Neural crest cell (in vitro differentiated cells): ENCODE measurements around the gene JPT2. TPM values are rescaled to one million over a fixed set of nuclear protein-coding genes. Genes with fewer than 3 reads are reported as not detected.

Experiments
- DNase-seq: peaks from one replicate; pipeline ENCODE4 v3.0.0; 2021; ENCODE audit warnings: low read depth, mixed read lengths, low spot score
- H3K27ac Mint-ChIP-seq: one replicate; pipeline ENCODE4 v1.8.0; 2021; ENCODE audit warnings: mild to moderate bottlenecking, mixed read lengths; ENCODE audit not compliant: unreplicated experiment
- H3K27me3 Mint-ChIP-seq: 2 replicates; pipeline ENCODE4 v1.8.0; 2021; ENCODE audit warnings: low read depth, mild to moderate bottlenecking, mixed read lengths
- H3K36me3 Mint-ChIP-seq: 2 replicates; pipeline ENCODE4 v1.8.0; 2021; ENCODE audit warnings: low read depth, mild to moderate bottlenecking, mixed read lengths
- H3K4me1 Mint-ChIP-seq: 2 replicates; pipeline ENCODE4 v1.8.0; 2021; ENCODE audit warnings: mixed read lengths
- H3K4me3 Mint-ChIP-seq: one replicate; pipeline ENCODE4 v1.8.0; 2021; ENCODE audit warnings: mild to moderate bottlenecking, mixed read lengths
- H3K9me3 Mint-ChIP-seq: 2 replicates; pipeline ENCODE4 v1.8.0; 2021; ENCODE audit warnings: mixed read lengths
- CTCF ChIP-seq: fragments of 200-600 bp; sonication (generic); conservative IDR thresholded peaks from 2 replicates; pipeline ENCODE4 v1.5.0; 2021; ENCODE audit warnings: antibody characterized with exemption, mild to moderate bottlenecking
- total RNA-seq: library from RNA; stranded (reverse); gene quantifications from 2 replicates; pipeline ENCODE4 v1.2.1, GENCODE V29; 2021

Gene JPT2
- total RNA-seq, 1 donor from 2014 or later = 247 TPM

- no peaks in the 10 kb centered on the region for H3K9me3 Mint-ChIP-seq
- no peaks in the 10 kb centered on the region for H3K27me3 Mint-ChIP-seq
- no peak overlapping the region for H3K27ac Mint-ChIP-seq
- DNase-seq = no peak
- no peak overlapping the region for H3K4me3 Mint-ChIP-seq
- no peak for TF ChIP-seq CTCF
- peaks cover 4% of the 10 kb centered on the region for H3K4me1 Mint-ChIP-seq
- H3K36me3 Mint-ChIP-seq = peaks cover 13% of the 10 kb centered on the region
Measured at GRCh38 chr16:1639860-1640259, 38.2 kb upstream of the JPT2 start.

- Mint-ChIP-seq H3K9me3 (no peaks in the 10 kb centered on the region), H3K4me1 (peaks cover 4% of the 10 kb centered on the region), H3K27me3 (no peaks in the 10 kb centered on the region), H3K27ac (no peak overlapping the region), H3K36me3 (peaks cover 13% of the 10 kb centered on the region), H3K4me3 (no peak overlapping the region)
- no peak for TF ChIP-seq CTCF
- DNase-seq = no peak
Measured at GRCh38 chr16:1640261-1640941, 37.7 kb upstream of the JPT2 start.

- DNase-seq = no peak
- Mint-ChIP-seq H3K27ac (peak overlapping the region; percentile 88), H3K36me3 (peaks cover 16% of the 10 kb centered on the region), H3K9me3 (no peaks in the 10 kb centered on the region), H3K4me3 (no peak overlapping the region), H3K27me3 (no peaks in the 10 kb centered on the region), H3K4me1 (peaks cover 4% of the 10 kb centered on the region)
- no peak for TF ChIP-seq CTCF
Measured at GRCh38 chr16:1641261-1641660, 36.8 kb upstream of the JPT2 start.

- Mint-ChIP-seq H3K27ac (no peak overlapping the region), H3K4me1 (peaks cover 4% of the 10 kb centered on the region), H3K27me3 (no peaks in the 10 kb centered on the region), H3K36me3 (peaks cover 18% of the 10 kb centered on the region), H3K9me3 (no peaks in the 10 kb centered on the region), H3K4me3 (no peak overlapping the region)
- no peak for DNase-seq
- TF ChIP-seq CTCF = no peak
Measured at GRCh38 chr16:1642148-1642547, 35.9 kb upstream of the JPT2 start.

GRCh38 chr16:1642753-1643152 is 35.3 kb upstream of the JPT2 start:
- Mint-ChIP-seq H3K27ac (no peak overlapping the region), H3K9me3 (no peaks in the 10 kb centered on the region), H3K4me3 (no peak overlapping the region), H3K27me3 (no peaks in the 10 kb centered on the region), H3K36me3 (peaks cover 20% of the 10 kb centered on the region), H3K4me1 (peaks cover 4% of the 10 kb centered on the region)
- no peak for TF ChIP-seq CTCF
- DNase-seq = no peak
